UCSD-AML1 (cell line): ENCODE measurements around the gene ZKSCAN7.
"Not testable (repeated sequence)": the region's sequence is repeated elsewhere in the genome, so short reads cannot be mapped to it uniquely, and the experiment has no call there.

Experiments
- DNase-seq: peaks from one replicate; lab custom pipeline; 2025; ENCODE audit not compliant: unreplicated experiment; lab: John Stamatoyannopoulos, UW

The ZKSCAN7 gene

GRCh38 chr3:44554626-44555592 is at the start of gene ZKSCAN7:
TSS of gene ZKSCAN7 (plus strand) at chr3:44555193. CDS start at chr3:44557048, 1,855 bp downstream.
- DNase-seq: no peak

GRCh38 chr3:44506556-44506955 is 48.4 kb upstream of the ZKSCAN7 start:
- no peak for DNase-seq

GRCh38 chr3:44506961-44507360 is 48.0 kb upstream of the ZKSCAN7 start:
- no peak for DNase-seq

GRCh38 chr3:44509393-44509921 is 45.5 kb upstream of the ZKSCAN7 start:
- no peak for DNase-seq

- no peak for DNase-seq
Measured at GRCh38 chr3:44510000-44510368, 45.0 kb upstream of the ZKSCAN7 start.

- no peak for DNase-seq
Measured at GRCh38 chr3:44511238-44511566, 43.8 kb upstream of the ZKSCAN7 start.

GRCh38 chr3:44513513-44513912 is 41.5 kb upstream of the ZKSCAN7 start:
- DNase-seq: no peak

GRCh38 chr3:44516230-44516629 is 38.8 kb upstream of the ZKSCAN7 start:
- DNase-seq: no peak

GRCh38 chr3:44518782-44519156 is 36.2 kb upstream of the ZKSCAN7 start:
- DNase-seq: no peak

GRCh38 chr3:44521721-44522120 is 33.3 kb upstream of the ZKSCAN7 start:
- no peak for DNase-seq

- no peak for DNase-seq
Measured at GRCh38 chr3:44522494-44522933, 32.5 kb upstream of the ZKSCAN7 start.

GRCh38 chr3:44525060-44525459 is 29.9 kb upstream of the ZKSCAN7 start:
- no peak for DNase-seq

- DNase-seq: no peak
Measured at GRCh38 chr3:44529927-44530326, 25.1 kb upstream of the ZKSCAN7 start.

GRCh38 chr3:44530911-44531310 is 24.1 kb upstream of the ZKSCAN7 start:
- no peak for DNase-seq

GRCh38 chr3:44534659-44535058 is 20.3 kb upstream of the ZKSCAN7 start:
- DNase-seq: not testable (repeated sequence)

GRCh38 chr3:44535364-44535763 is 19.6 kb upstream of the ZKSCAN7 start:
- DNase-seq: no peak

- DNase-seq: not testable (repeated sequence)
Measured at GRCh38 chr3:44544811-44545210, 10.2 kb upstream of the ZKSCAN7 start.

- no peak for DNase-seq
Measured at GRCh38 chr3:44555723-44556122, 730 bp downstream of the ZKSCAN7 start.

- DNase-seq: no peak
Measured at GRCh38 chr3:44557074-44557473, 2.1 kb downstream of the ZKSCAN7 start.

- no peak for DNase-seq
Measured at GRCh38 chr3:44561076-44561475, 6.1 kb downstream of the ZKSCAN7 start.

- no peak for DNase-seq
Measured at GRCh38 chr3:44562147-44562546, 7.2 kb downstream of the ZKSCAN7 start.

GRCh38 chr3:44568561-44568960 is 13.6 kb downstream of the ZKSCAN7 start:
- DNase-seq: no peak

- DNase-seq: no peak
Measured at GRCh38 chr3:44571024-44571423, 16.0 kb downstream of the ZKSCAN7 start.
